Measurements from ENCODE around the gene UBE2V1. TPM values are rescaled to one million over a fixed set of nuclear protein-coding genes. Genes with fewer than 3 reads are reported as not detected.
A peak's percentile ranks its signal among the peaks of the same experiment; 100 is the strongest.

UBE2V1 gene
- total and polyA plus RNA-seq, 10 of the 15 experiments (the other 5 are each of a cell fraction or from before 2014, with no cell fraction given) = 51.8 to 219 (median 141) TPM

DNA sequence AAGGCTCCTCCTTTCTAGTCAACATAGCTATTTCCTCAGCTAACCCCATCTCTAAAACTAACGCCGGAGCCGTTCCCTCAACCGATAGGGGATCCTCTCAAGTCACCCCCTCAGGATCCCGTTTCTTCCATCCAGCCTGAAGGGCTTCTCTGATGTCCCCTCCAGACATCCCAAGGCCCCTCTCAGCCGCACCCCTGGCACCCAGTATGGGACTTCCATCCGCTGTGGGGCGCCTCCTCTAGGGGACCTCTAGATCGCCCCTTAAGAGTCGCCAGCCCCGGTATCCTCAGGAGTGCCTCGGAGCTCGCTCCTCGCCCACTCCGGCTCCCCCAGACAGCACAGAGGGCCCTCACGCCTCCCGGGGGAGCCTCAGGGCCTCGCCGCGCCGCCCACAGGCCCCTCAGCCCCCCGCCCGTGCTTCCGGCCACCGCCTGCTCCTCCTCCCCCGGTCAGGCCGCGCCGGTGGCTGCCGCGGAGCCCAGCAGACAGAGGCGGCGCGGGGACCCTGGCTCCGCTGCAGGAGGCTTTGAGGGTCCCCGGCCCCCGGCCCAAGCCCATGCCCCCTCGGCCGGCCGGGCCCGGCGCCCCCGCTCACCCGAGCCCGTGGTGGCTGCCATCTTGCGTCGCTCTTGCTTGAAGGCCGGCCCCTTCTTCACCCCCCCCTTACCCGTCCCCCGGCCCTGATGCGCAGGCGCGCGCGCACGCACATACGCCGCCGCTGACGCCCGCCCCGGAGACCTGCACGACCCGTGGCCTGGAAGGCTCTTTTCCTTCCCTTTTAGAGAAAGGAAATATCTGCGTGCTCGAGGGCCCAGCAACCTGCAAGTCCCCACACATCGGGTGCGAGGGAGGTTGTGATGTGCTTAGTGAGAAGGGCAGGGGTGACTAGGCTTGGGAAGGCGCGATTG, at the start of gene UBE2V1 (continued):
- peak; percentile 6 to 80; a peak in 3 of 4 replicates for TF ChIP-seq BHLHE40 (IDR thresholded peaks at IDR 0.05; ENCODE audit: borderline replicate concordance in 1 of 2, low read depth in 2 of 2, low read length in 1 of 2)
- peak; percentile 81 for TF ChIP-seq POLR2A (IDR thresholded peaks at IDR 0.05; ENCODE audit: low read depth, low read length)
- 0 out of 2 replicates have a peak, but pooled peaks have one; percentile 26 for TF ChIP-seq ZSCAN29 (IDR thresholded peaks at IDR 0.05)
- TF ChIP-seq MYC (IDR thresholded peaks at IDR 0.05; ENCODE audit: insufficient read depth, insufficient read length, insufficient replicate concordance, low read length, severe bottlenecking) = no peak
- TF ChIP-seq, protein P1, sequence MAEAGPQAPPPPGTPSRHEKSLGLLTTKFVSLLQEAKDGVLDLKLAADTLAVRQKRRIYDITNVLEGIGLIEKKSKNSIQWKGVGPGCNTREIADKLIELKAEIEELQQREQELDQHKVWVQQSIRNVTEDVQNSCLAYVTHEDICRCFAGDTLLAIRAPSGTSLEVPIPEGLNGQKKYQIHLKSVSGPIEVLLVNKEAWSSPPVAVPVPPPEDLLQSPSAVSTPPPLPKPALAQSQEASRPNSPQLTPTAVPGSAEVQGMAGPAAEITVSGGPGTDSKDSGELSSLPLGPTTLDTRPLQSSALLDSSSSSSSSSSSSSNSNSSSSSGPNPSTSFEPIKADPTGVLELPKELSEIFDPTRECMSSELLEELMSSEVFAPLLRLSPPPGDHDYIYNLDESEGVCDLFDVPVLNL (IDR thresholded peaks at IDR 0.05; ENCODE audit: low read depth, low read length) = no peak
- peak; percentile 64; the same call in 1 of the 2 replicates for TF ChIP-seq POLR2AphosphoS5 (IDR thresholded peaks at IDR 0.05; ENCODE audit: low read length)
- TF ChIP-seq SP1 (IDR thresholded peaks at IDR 0.05; ENCODE audit: low read depth, low read length) = no peak
- TF ChIP-seq, protein P2, sequence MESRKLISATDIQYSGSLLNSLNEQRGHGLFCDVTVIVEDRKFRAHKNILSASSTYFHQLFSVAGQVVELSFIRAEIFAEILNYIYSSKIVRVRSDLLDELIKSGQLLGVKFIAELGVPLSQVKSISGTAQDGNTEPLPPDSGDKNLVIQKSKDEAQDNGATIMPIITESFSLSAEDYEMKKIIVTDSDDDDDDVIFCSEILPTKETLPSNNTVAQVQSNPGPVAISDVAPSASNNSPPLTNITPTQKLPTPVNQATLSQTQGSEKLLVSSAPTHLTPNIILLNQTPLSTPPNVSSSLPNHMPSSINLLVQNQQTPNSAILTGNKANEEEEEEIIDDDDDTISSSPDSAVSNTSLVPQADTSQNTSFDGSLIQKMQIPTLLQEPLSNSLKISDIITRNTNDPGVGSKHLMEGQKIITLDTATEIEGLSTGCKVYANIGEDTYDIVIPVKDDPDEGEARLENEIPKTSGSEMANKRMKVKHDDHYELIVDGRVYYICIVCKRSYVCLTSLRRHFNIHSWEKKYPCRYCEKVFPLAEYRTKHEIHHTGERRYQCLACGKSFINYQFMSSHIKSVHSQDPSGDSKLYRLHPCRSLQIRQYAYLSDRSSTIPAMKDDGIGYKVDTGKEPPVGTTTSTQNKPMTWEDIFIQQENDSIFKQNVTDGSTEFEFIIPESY (IDR thresholded peaks at IDR 0.05) = no peak
- 0 out of 4 replicates have a peak, but pooled peaks of 1 of the 2 experiments have one; percentile 16 for TF ChIP-seq SRF (IDR thresholded peaks at IDR 0.05; ENCODE audit: low read depth in 2 of 2, low read length in 2 of 2)
- no peak for TF ChIP-seq E4F1 (IDR thresholded peaks at IDR 0.05; ENCODE audit: borderline replicate concordance, partially characterized antibody)
- TF ChIP-seq, protein P3, sequence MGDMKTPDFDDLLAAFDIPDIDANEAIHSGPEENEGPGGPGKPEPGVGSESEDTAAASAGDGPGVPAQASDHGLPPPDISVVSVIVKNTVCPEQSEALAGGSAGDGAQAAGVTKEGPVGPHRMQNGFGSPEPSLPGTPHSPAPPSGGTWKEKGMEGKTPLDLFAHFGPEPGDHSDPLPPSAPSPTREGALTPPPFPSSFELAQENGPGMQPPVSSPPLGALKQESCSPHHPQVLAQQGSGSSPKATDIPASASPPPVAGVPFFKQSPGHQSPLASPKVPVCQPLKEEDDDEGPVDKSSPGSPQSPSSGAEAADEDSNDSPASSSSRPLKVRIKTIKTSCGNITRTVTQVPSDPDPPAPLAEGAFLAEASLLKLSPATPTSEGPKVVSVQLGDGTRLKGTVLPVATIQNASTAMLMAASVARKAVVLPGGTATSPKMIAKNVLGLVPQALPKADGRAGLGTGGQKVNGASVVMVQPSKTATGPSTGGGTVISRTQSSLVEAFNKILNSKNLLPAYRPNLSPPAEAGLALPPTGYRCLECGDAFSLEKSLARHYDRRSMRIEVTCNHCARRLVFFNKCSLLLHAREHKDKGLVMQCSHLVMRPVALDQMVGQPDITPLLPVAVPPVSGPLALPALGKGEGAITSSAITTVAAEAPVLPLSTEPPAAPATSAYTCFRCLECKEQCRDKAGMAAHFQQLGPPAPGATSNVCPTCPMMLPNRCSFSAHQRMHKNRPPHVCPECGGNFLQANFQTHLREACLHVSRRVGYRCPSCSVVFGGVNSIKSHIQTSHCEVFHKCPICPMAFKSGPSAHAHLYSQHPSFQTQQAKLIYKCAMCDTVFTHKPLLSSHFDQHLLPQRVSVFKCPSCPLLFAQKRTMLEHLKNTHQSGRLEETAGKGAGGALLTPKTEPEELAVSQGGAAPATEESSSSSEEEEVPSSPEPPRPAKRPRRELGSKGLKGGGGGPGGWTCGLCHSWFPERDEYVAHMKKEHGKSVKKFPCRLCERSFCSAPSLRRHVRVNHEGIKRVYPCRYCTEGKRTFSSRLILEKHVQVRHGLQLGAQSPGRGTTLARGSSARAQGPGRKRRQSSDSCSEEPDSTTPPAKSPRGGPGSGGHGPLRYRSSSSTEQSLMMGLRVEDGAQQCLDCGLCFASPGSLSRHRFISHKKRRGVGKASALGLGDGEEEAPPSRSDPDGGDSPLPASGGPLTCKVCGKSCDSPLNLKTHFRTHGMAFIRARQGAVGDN (IDR thresholded peaks at IDR 0.05) = peak; percentile 71
- TF ChIP-seq CTCF (IDR thresholded peaks at IDR 0.05 in 2 of 3, conservative IDR thresholded peaks at IDR 0.05 in 1 of 3; ENCODE audit: control insufficient read depth in 2 of 3, extremely low read depth in 1 of 3, insufficient read depth in 1 of 3, low read depth in 3 of 3, low read length in 3 of 3) = peak; percentile 26 to 41 (median 38); a peak in 4 of 6 replicates
- no peak for TF ChIP-seq PAX8 (IDR thresholded peaks at IDR 0.05)
- no peak for TF ChIP-seq KLF5 (IDR thresholded peaks at IDR 0.05; ENCODE audit: partially characterized antibody)
- peak; percentile 77; the same call in 1 of the 2 replicates for TF ChIP-seq SMARCA5 (IDR thresholded peaks at IDR 0.05)
- no peak for TF ChIP-seq TCF7 (IDR thresholded peaks at IDR 0.05; ENCODE audit: borderline replicate concordance)

All from GM12878 (cell line).